Measurements from ENCODE around the gene DHRS4.
"Not testable (repeated sequence)": the region's sequence is repeated elsewhere in the genome, so short reads cannot be mapped to it uniquely, and the experiment has no call there.

Gene DHRS4

GRCh38 chr14:24011051-24011450, 57.5 kb downstream of the DHRS4 start:
- Histone ChIP-seq H3K36me3 (replicated peaks; ENCODE audit: low read depth, low read length) (no peaks in the 10 kb centered on the region), H3K79me2 (ENCODE audit: low read length) (no peaks in the 10 kb centered on the region), H3K9me3 (ENCODE audit: insufficient read depth, low read length) (no peaks in the 10 kb centered on the region), H3K27ac (ENCODE audit: low read length) (no peak overlapping the region), H4K20me1 (ENCODE audit: insufficient read depth, low read length) (no peaks in the 10 kb centered on the region), H3K4me2 (ENCODE audit: low read length) (no peak overlapping the region), H2AFZ (ENCODE audit: low read depth, low read length) (no peak overlapping the region), H3K4me1 (ENCODE audit: low read length) (no peaks in the 10 kb centered on the region; the same call in 1 of the 2 replicates), H3K4me3 (ENCODE audit: low read length) (no peak overlapping the region), H3K27me3 (ENCODE audit: low read depth, low read length) (no peaks in the 10 kb centered on the region), H3K9ac (ENCODE audit: low read length) (no peak overlapping the region)
- no peak for TF ChIP-seq EZH2phosphoT487 (IDR thresholded peaks at IDR 0.05; ENCODE audit: low read depth)
- TF ChIP-seq CTCF (IDR thresholded peaks at IDR 0.05; ENCODE audit: low read depth, low read length), result no peak

DNA sequence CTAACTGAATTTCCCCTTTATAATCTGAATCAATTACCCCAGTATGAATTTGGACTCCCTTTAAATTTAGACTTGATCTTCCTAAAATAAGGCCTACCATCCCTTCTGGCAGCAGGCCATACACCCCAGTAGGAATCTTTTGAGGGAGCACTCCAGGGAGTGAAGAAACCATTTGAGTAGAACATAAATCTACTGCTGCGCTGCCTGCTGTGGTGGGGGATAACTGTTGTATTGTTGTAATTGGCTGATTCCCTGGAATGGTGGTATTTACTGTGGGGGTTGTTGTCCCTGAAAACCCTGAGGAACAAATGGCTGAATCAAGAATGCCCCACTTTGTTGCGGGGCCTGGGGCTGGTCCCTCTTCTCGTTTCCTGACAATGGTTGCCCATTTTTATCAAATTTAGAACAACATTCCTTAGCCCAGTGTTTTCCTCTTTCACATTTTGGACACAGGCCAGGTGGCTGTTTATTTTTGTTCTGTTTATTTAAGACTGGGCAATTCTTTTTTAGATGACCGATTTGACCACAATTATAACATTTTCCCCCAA, 59.2 kb downstream of the DHRS4 start:
- H3K4me3 ChIP-seq (ENCODE audit: low read length); H3K27ac ChIP-seq (ENCODE audit: low read length); H3K36me3 ChIP-seq (replicated peaks; ENCODE audit: low read depth, low read length); H3K79me2 ChIP-seq (ENCODE audit: low read length); H3K4me2 ChIP-seq (ENCODE audit: low read length); H3K9ac ChIP-seq (ENCODE audit: low read length); H3K9me3 ChIP-seq (ENCODE audit: insufficient read depth, low read length); H4K20me1 ChIP-seq (ENCODE audit: insufficient read depth, low read length); H2AFZ ChIP-seq (ENCODE audit: low read depth, low read length); H3K4me1 ChIP-seq (ENCODE audit: low read length); H3K27me3 ChIP-seq (ENCODE audit: low read depth, low read length): not testable (repeated sequence)

DNA sequence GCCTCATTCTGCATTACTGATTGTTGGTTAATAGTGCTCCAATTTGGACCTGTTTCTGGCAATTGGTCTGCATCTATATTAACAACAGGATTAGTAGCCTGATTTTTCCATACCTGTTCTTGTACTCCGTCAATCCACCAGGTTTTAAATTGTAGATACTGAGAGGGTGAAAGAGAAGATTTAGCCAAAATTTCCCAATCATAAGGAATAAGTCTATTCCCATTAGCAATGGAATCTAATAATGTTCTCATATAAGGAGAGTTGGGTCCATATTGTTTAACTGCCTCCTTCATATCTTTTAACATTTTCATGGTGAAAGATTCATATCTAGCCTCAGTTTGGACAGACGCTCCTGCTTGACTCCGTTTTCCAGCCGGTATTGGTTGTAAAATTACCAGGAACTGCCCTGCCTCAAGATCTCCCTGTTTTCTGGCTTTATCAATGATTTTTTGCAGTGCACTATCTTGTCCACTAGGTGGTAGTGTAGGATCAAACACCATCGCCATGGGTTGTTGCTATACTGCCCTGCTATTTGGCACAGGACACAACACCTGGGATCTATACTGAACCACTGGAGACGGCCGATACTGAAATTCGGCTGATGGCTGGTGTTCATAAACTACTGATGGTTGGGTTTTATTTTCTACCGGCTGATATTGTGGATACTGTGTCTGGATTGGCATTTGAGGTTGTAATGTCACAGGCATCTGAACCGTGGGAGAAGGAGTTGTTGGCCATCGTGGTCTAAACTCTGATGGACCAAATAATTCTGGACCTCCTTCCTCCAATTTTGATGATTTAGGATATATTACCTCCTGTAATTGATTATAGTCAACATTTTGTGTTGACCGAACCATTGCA, 60.3 kb downstream of the DHRS4 start:
- Histone ChIP-seq H3K9ac (ENCODE audit: low read length) (no peak overlapping the region), H2AFZ (ENCODE audit: low read depth, low read length) (no peak overlapping the region), H3K9me3 (ENCODE audit: insufficient read depth, low read length) (no peaks in the 10 kb centered on the region), H3K4me1 (ENCODE audit: low read length) (no peaks in the 10 kb centered on the region; the same call in 1 of the 2 replicates), H3K36me3 (replicated peaks; ENCODE audit: low read depth, low read length) (no peaks in the 10 kb centered on the region), H3K27me3 (ENCODE audit: low read depth, low read length) (no peaks in the 10 kb centered on the region), H3K4me3 (ENCODE audit: low read length) (no peak overlapping the region), H3K27ac (ENCODE audit: low read length) (no peak overlapping the region), H3K79me2 (ENCODE audit: low read length) (no peaks in the 10 kb centered on the region), H4K20me1 (ENCODE audit: insufficient read depth, low read length) (no peaks in the 10 kb centered on the region), H3K4me2 (ENCODE audit: low read length) (no peak overlapping the region; the same call in 1 of the 2 replicates)
- peak; percentile 82 for TF ChIP-seq CTCF (IDR thresholded peaks at IDR 0.05; ENCODE audit: low read depth, low read length)
- no peak for TF ChIP-seq EZH2phosphoT487 (IDR thresholded peaks at IDR 0.05; ENCODE audit: low read depth)

- H3K79me2 ChIP-seq (ENCODE audit: low read length); H4K20me1 ChIP-seq (ENCODE audit: insufficient read depth, low read length); H3K27ac ChIP-seq (ENCODE audit: low read length); H3K9ac ChIP-seq (ENCODE audit: low read length); H3K4me2 ChIP-seq (ENCODE audit: low read length); H3K9me3 ChIP-seq (ENCODE audit: insufficient read depth, low read length); H3K27me3 ChIP-seq (ENCODE audit: low read depth, low read length); H3K36me3 ChIP-seq (replicated peaks; ENCODE audit: low read depth, low read length); H3K4me3 ChIP-seq (ENCODE audit: low read length); H2AFZ ChIP-seq (ENCODE audit: low read depth, low read length); H3K4me1 ChIP-seq (ENCODE audit: low read length): not testable (repeated sequence)
These were observed 62.2 kb downstream of the DHRS4 start for GRCh38 chr14:24015745-24016144.
